ENCODE results near the gene FBN1.

The FBN1 gene

DNA sequence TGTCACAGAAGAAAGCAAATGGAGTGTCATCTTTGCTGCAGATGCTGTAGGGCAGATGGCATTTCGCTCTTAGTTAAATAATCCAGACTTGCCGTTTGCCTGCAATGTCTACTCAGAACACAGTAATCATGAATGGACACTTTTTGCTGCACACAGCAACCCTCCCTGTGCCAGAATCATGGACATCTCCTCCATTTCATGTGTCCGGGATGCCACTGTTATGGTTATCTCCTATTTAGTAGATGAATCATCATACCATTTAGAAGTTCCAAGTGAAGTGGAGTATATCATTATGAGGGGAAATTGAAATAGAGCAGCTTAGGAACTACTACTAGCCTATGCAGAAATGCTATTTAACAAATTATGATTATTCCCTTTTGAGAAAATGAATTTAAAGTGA lies 195.8 kb downstream of the FBN1 start:
- H3K27ac ChIP-seq: no peak overlapping the region
- TF ChIP-seq, protein P1, sequence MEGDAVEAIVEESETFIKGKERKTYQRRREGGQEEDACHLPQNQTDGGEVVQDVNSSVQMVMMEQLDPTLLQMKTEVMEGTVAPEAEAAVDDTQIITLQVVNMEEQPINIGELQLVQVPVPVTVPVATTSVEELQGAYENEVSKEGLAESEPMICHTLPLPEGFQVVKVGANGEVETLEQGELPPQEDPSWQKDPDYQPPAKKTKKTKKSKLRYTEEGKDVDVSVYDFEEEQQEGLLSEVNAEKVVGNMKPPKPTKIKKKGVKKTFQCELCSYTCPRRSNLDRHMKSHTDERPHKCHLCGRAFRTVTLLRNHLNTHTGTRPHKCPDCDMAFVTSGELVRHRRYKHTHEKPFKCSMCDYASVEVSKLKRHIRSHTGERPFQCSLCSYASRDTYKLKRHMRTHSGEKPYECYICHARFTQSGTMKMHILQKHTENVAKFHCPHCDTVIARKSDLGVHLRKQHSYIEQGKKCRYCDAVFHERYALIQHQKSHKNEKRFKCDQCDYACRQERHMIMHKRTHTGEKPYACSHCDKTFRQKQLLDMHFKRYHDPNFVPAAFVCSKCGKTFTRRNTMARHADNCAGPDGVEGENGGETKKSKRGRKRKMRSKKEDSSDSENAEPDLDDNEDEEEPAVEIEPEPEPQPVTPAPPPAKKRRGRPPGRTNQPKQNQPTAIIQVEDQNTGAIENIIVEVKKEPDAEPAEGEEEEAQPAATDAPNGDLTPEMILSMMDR (conservative IDR thresholded peaks at IDR 0.05): no peak
- TF ChIP-seq ZFX (IDR thresholded peaks at IDR 0.05): no peak

GRCh38 chr15:48447657-48448056 lies 197.9 kb downstream of the FBN1 start:
- no peak overlapping the region for H3K27ac ChIP-seq
- no peak for TF ChIP-seq ZFX (IDR thresholded peaks at IDR 0.05)
- TF ChIP-seq, protein P1 (conservative IDR thresholded peaks at IDR 0.05): no peak

DNA sequence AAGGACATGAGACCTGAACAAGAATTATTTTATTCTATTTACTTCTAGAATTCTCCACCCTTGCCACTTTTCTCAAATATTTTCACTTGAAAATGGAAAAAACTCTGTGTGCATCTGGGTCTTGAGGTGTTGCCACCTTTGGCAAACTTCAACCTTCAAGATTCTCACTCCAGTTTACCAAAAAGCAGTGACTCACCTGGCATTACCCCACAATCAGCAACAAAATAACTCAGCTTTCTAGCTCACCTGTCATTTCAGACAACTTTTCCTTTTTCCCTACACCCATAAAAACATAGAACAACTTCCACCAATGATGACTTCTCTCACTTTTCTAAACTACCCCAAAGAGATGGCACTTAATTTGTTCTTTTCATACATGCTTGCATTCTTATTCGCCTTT lies 198.5 kb downstream of the FBN1 start:
- H3K27ac ChIP-seq: no peak overlapping the region
- TF ChIP-seq, protein P1 (conservative IDR thresholded peaks at IDR 0.05): no peak
- TF ChIP-seq ZFX (IDR thresholded peaks at IDR 0.05): no peak

GRCh38 chr15:48442011-48442410 lies 203.5 kb downstream of the FBN1 start:
- no peak for TF ChIP-seq ZFX (IDR thresholded peaks at IDR 0.05)
- TF ChIP-seq, protein P1 (conservative IDR thresholded peaks at IDR 0.05): no peak

DNA sequence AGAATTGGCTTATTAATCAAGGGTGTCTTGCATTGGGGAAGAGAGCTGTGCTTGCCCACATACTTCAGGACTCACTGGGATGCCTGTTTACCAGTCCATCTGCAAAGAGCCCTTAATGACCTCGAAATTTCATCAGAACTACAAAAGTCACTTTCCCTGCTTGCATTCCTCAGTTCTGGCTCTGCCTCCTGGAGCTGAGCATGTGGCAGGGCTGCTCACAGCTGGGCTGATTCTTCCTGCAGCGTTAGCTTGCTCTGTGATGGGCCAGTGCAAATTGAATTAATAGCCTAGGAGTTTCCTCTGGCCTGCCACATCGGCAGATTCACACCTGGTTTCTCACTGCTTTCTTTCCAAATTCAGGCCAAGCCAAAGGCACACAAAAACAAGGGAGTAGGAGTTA lies 205.4 kb downstream of the FBN1 start:
- TF ChIP-seq, protein P1 (conservative IDR thresholded peaks at IDR 0.05): no peak
- TF ChIP-seq ZFX (IDR thresholded peaks at IDR 0.05): no peak
- no peak overlapping the region for H3K27ac ChIP-seq

More at GRCh38 chr15:48442011-48442410, 203.5 kb downstream of the FBN1 start:
- H3K27ac ChIP-seq: no peak overlapping the region

- no peak overlapping the region for H3K27ac ChIP-seq
- TF ChIP-seq, protein P1 (conservative IDR thresholded peaks at IDR 0.05): no peak
- TF ChIP-seq ZFX (IDR thresholded peaks at IDR 0.05): no peak
Observed at GRCh38 chr15:48437178-48437577, 208.3 kb downstream of the FBN1 start.

GRCh38 chr15:48435321-48435720 lies 210.2 kb downstream of the FBN1 start:
- H3K27ac ChIP-seq: no peak overlapping the region
- no peak for TF ChIP-seq ZFX (IDR thresholded peaks at IDR 0.05)
- TF ChIP-seq, protein P1 (conservative IDR thresholded peaks at IDR 0.05): no peak

Measured in C4-2B (cell line).